ENCODE measurements around the gene NCR2.

The NCR2 gene

DNA sequence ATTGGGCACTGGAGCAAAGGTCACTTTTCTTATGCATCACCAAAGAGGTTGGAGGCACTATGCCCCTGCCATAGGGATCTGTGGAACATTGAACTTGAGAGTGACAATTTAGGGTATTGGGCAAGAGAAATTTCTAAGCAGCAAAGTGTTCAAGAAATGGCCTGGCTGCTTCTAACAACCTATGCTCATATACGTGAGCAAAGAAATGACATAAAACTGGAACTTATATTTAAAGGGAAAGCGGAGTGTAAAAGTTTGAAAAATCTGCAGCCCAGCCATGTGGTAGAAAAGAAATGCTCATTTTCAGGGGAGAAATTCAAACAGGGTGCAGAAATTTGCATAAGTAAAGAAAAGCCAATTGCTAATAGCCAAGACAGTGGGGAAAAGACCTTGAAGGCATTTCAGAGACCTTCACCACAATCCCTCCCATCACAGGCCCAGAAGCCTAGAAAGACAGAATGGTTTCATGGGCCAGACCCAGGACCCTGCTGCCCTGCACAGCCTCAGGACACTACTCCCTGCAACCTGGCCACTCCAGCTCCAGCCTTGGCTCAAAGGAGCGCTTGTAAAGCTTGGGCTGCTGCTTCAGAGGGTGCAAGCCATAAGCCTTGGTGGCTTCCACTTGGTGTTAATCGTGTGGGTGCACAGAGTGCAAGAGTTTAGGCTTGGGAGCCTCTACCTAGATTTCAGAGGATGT is 24.4 kb downstream of the NCR2 start:
- DNase-seq = no peak

- DNase-seq = no peak
Measured at GRCh38 chr6:41360314-41360685, 24.9 kb downstream of the NCR2 start.

- DNase-seq = no peak
Measured at GRCh38 chr6:41366150-41366549, 30.7 kb downstream of the NCR2 start.

DNA sequence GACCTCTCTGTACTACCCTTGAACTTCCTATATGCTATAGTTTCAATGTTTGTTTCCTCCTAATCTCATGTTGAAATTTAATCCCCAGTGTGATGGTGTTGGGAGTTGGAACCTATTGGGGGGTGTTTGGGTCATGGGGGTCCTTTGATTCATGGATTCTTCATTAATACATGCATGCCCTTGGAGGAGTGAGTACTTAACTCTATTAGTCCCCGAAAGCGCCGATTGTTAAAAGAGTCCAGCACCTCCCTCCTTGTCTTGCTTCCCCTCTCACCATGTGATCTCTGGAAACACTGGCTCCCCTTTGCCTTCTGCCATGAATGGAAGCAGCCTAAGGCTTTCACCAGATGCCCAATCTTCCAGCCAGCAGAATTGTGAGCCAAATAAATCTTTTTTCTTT is 31.7 kb downstream of the NCR2 start:
- DNase-seq = no peak

DNA sequence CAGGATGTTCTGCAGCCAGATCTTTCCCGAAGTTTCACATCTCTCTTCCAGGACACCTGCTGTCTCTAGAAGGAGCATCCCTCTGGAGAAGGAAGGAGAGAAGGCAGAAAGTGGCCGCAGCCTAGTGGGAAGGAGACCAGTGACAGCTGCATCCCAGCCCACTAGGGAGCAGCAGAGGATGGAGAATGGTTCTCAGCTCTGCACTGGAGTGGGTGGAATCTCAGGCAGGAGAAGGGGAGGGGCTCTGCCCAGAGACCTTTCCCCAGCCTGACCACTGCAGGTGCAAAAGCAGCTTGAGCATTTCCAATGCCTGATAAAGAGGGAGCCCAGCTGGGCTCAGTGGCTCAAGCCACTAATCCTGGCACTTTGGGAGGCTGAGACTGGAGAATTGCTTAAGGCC is 32.3 kb downstream of the NCR2 start:
- DNase-seq = no peak

GRCh38 chr6:41370488-41371111 is 35.2 kb downstream of the NCR2 start:
- DNase-seq = no peak

DNA sequence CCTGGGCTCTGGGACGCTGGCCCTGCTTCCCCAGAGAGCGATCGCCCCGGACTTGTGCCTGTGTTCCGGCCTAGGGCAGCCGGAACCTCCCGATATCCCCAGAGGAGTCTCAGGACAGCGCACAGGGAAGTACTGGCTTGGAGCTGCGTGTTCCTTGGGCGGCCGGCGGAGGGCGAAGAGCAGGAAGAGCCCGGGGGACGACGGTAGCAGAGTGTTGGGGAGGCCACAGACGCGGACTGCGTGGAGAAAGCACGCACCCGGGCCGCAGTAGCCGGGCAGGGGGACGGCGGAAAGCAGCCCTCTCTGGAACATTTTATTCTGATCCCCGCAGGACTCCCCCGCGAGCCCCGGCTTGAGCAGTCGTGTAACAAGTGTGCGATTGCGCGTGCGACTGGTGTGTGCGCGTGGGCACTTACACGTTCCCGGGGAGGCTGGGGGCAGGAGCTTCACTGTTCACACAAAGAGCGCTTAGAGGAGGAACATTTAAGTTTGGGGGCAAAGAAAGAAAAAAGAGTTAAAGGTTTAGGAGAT is 36.1 kb downstream of the NCR2 start:
- no peak for DNase-seq

DNA sequence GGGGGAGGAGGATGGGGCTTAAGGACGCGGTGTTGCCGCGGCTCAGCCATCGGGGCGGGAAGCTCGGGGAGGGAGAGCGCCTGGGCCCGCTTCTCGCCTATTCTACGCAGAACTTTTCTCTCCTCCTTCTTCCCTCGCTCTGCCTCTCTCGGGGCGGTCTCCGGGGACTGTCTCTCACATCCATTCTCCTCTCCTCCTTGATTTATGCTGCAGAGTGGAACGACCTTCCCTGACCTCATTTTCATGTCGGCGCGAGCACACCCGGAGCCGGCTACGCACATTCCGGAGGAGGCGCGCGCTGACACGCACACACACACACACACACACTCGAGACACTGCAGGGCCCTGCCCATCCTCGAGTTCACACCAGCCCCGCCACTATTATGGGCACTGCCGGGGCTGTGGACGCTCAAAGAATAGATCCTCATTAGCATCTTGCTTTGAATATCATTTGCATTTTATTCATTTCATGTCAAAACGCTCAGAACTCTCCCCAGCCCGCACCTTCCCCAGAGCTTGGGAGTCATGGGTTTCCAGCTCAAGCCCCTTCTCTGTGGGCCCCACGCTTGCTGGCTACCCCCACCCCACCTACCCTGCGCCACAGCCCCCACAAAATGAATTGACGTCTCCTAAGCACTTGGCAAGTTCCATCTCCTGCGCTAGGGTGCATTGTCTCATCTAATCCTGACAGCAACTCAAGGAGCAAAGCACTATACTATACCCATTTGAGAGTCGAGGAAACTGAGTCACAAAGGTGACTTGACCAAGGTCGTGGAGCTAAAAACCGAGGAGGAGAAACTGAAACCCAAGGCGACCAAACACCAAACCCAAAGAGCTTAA is 36.8 kb downstream of the NCR2 start:
- no peak for DNase-seq

DNA sequence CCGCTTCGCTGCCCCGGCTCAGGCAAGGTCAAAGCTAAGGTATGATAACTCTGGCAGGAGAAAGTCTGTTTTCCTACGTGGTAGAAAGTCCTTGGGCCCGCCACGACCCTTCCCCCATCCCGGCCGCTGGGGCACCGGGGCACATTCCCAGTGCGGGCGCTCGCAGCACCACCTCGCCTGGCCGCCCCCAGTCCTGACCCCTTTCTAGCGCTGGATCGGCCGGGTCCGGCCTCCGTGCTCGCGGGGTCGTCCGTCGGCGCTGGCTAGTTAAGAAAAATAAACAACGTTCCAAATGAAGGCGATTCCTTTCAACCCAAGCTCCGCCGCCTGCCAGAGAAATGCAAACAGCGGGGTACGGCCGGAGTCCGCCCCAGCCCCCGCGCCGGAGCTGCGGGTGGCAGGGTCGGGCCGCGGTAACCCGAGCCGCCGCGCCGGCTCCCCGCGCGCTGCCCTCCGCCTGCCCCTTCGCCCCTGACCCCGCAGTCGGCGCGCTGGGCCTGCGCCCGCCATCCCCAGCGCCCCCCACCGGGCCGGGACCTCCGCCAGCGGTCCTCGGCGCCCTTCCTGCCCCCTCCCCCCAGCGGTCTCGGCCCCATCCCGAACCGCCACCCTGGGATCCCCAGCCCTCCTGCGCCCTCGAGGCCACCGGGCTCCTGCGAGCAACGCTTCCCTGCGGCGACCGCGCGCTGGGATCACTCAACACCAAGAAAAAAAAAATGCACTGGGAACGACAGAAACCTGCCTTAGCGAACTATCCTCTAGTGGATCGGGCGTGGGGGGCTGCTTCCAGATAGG is 37.6 kb downstream of the NCR2 start:
- no peak for DNase-seq

DNA sequence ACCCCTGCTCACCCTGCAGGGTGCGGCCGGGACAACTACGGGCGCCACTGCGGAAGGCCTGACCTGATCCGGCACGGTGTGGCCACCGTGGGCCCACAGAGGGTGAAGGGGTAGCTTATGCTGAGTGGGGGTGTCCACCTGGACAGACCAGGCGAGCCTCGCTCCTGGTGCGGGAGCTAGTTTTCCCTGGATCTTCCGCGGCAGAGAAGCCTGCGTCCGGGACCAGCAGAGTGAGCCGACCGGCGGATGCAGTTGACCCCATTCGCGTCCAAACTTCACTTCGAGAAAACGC is 38.2 kb downstream of the NCR2 start:
- no peak for DNase-seq

DNA sequence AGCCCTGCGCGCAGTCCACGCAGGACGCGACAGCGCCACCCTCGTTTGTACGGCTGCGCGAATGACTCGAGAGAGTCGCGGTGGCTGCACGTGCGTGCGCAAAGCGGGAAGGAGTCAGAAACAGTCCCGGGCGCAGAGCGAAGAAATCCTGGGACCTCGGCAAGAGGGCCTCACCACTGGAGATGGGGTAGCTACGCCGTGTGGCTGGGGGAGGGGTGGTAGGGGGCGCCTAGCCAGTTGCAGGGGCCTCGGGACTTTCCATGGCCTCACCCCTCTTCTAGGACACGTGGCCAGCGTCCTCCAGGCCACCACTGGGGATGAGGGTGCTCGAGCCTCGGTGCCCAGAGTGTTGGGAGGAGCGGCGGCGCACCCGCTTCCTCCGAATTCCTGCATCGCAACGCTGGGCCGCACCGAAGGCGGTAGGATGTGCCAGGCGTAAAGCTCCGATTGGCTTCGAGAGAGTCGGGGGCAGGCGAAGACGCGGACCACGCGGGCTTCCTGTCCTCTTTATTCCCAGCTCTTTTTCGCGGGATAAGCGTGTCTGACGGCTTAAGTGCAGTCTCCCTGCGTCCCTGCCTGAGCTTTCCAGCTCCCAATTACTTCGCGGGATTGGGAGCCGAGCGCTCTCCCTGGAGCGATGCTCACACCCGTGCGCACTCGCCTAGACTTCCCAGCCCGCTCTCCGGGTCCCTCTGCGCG is 38.7 kb downstream of the NCR2 start:
- DNase-seq = no peak

DNA sequence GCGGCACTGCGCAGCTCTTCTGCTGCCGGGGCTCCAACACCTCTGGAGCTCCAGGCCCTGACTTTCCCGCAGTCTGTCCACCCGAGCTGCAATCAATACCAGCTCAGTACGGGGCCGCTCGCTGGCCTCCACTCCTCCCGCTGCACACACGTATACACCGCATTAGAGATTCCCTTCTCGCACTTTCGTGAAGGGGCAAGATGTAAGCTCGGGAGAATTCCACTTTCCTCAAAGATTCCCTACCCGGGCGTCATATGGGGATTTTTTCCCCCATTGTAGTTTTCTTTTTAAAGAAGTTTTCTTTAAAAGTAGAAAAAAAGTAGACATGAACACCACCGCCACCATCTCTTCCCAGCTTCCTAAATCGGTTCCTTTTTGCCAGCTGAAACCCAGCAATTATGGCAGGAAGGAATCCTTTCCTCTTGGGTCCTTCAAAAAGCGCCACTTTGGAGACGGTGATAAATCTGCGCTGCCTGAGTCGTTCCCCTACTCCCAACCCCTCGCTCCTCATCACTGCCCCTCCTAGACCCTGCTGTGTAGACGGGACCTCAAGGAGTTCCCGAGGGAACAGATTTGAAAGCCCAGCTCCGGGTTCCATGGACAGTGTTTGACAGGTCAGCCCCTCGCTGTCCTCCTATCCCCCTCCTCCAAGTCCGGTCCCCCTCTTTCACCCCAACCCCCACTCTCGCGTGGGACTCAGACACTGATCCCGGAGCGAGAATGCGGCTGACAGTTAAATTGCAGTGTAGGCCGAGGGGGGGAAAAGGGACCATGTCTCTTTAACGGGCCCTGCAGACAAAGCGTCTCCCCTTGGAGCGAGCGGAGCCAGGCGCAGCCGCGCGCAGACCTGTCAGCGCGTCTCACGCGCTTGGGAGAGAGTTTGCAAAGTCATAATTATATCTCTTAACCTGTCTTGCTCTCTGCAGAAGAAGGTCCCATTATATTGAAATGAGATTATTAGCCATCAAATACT is 39.5 kb downstream of the NCR2 start:
- no peak for DNase-seq

- DNase-seq = no peak
Measured at GRCh38 chr6:41375598-41376151, 40.3 kb downstream of the NCR2 start.

DNA sequence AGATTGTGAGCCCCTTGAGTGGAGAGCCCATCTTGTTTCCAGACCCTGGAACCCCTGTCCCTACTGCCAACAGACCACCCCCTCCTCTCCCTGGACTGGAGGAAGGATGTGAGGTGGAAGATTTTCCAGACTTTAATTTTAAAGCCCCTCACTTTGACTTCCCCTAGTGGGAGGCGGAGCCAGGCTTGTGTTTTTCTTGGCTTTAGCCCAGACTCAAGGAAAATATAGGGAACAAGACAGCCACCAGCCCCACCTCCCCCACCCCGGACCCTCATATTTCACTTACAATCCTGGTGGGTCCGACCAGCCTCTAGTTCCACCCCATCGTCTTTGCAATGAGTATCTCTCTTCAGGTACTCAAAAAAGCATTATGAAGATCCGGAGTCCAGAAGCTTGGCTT is 40.8 kb downstream of the NCR2 start:
- no peak for DNase-seq

GRCh38 chr6:41377071-41377470 is 41.7 kb downstream of the NCR2 start:
- DNase-seq = no peak

- DNase-seq = no peak
Measured at GRCh38 chr6:41379306-41379705, 43.9 kb downstream of the NCR2 start.

- DNase-seq = no peak
Measured at GRCh38 chr6:41386594-41386993, 51.2 kb downstream of the NCR2 start.

DNA sequence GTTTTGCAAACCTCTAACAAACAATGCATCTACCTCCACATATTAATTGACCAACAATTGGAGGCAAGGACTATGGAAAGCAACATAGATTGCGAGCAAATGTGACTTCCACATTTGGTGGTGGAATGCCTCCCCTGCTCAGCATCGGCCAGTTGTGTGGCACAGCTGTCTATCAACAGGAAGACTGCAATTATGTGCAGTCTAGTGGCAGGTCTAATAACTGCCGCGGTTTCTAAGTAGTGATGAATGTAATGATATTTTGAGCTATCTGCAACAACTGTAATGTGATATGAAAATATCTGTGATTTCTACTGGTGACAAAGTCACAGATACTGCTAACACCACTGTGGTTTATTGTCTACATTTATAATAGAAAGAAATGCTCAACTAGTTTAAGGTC is 56.8 kb downstream of the NCR2 start:
- DNase-seq = no peak

DNA sequence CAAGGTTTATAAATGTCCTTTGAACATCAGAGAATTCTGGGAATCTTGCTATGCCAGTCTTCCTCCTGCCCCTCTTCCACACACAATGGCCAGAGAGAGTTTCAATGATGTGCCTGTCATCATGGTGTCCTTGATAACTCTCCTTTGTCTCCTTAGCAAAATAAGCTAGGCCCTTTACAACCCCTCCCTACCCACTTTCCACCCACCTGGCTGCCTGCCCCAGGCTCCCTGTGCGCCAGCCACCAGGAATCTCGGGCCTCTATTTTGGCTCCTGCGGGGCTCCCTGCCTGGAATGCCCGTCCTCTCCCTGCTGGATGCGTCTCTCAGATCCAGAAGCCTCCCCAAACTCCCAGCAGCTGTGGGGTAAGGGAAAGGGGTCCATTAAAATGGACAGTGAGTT is 60.9 kb downstream of the NCR2 start:
- DNase-seq = no peak

DNA sequence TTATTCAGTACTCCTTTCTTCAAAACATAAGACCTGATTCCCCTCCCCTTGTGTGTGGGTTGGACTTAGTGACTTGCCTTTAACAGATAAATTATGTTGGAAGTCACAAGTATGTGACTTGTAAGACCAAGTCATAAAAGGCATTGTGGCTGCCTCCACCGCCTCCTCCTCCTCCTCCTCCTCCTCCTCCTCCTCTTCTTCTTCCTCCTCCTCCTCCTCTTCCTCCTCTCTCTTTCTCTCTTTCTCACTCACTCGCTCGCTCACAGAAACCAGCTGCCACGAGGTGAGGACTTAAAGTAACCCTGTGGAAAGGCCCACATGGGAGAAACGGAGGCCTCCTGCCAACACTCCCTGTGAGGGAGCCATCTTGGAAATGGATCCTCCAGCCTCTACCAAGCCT is 64.0 kb downstream of the NCR2 start:
- DNase-seq = no peak
